ENCODE data around the gene RABAC1. TPM values are rescaled to one million over a fixed set of nuclear protein-coding genes. Genes with fewer than 3 reads are reported as not detected.

RABAC1 gene, protein sequence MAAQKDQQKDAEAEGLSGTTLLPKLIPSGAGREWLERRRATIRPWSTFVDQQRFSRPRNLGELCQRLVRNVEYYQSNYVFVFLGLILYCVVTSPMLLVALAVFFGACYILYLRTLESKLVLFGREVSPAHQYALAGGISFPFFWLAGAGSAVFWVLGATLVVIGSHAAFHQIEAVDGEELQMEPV
- 100 to 1,000 TPM; 125 to 152 (median 128) TPM for total RNA-seq

DNA sequence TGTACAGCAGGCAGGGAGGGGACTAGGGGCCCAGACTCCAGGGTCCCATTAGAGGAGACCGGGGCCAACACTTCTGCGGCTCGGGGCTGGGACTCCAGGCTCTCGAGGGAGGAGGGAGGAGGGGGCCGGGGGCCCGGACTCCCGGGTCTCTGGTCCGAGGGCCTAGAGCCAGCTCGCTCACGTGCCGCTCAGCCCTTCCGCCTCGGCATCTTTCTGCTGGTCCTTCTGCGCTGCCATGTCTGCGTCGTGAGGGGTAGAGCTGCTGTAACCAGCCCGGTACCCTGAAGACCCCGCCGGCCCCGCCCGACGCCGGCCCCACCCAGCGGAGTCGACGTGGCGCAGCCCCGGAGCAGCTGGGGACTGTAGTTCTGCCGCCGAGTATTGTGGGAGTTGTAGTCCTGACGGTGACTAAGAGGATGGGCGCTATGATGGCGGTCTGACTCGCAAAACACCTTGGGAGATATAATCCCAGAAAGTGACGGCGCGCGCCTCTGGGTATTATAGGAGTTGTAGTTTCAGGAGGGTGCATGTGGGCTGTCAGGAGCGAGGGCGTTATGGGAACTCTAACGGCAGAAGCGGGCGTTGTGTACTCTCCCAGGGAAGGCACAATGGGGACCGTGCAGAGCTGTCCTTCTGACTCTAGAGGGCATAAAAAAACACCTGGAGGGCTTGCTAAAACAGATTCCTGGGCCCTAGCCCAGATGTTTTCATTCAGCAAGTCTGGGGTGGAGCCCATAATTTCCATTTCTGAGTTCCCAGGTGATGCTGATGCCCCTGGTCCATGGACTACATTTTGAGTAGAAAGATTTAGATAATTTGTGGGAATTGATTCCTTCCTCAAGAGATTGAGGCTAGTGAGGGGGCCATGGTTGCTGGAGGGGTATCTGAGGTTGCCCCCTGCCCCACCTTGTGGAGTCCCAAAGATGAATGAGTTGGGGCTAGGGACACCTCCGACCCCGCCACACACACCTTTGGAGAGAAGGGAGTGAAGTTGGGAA, at the start of gene RABAC1:
Gene RABAC1 (minus strand): TSS at position 266 of the 998 bp plus-strand sequence. CDS start 29 bp downstream, at position 237.
- intact Hi-C loops (cut with DNase I; ENCODE audit: low total_unique reads): no loop called here
- peak; percentile 86 to 97 for DNase-seq (ENCODE audit: low spot score in 2 of 2)
- 10 to 12% methylated on average over 18 to 19 of the region's 46 CpGs for WGBS, 2 donors
- H3K4me3 ChIP-seq (ENCODE audit: low read depth, poor library complexity, severe bottlenecking): peak within 1 kb of the TSS; percentile 89
- TF ChIP-seq, protein P1, sequence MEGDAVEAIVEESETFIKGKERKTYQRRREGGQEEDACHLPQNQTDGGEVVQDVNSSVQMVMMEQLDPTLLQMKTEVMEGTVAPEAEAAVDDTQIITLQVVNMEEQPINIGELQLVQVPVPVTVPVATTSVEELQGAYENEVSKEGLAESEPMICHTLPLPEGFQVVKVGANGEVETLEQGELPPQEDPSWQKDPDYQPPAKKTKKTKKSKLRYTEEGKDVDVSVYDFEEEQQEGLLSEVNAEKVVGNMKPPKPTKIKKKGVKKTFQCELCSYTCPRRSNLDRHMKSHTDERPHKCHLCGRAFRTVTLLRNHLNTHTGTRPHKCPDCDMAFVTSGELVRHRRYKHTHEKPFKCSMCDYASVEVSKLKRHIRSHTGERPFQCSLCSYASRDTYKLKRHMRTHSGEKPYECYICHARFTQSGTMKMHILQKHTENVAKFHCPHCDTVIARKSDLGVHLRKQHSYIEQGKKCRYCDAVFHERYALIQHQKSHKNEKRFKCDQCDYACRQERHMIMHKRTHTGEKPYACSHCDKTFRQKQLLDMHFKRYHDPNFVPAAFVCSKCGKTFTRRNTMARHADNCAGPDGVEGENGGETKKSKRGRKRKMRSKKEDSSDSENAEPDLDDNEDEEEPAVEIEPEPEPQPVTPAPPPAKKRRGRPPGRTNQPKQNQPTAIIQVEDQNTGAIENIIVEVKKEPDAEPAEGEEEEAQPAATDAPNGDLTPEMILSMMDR (IDR thresholded peaks at IDR 0.05): no peak
- TF ChIP-seq POLR2A (IDR thresholded peaks at IDR 0.05): no peak

DNA sequence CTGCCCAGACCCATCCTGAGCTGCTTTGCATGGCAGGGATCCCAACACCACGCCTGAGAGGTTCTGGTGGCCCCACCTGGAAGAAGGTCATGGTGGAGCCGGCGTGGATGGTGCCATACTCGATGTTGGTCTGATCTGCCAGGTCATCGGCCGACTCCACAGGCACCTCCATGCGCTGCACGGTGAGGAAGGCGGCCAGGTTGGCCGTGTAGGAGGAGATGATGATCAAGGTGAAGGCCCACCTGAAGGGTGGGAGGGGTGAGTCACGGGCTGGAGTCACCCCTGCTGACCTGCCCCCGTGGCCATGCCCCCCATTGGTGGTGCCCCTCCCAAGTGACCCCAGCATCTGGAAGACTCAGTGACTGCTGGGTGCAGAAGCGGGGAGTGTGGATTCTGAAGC, 47.4 kb upstream of the RABAC1 start:
- DNase-seq (ENCODE audit: low spot score in 2 of 2): no peak
- 90 to 94% methylated on average over 12 to 13 of the region's 13 CpGs for WGBS, 2 donors
- TF ChIP-seq POLR2A (IDR thresholded peaks at IDR 0.05): no peak
- TF ChIP-seq, protein P1 (IDR thresholded peaks at IDR 0.05): no peak
- intact Hi-C loops (cut with DNase I; ENCODE audit: low total_unique reads): no loop called here
- no peak overlapping the region for H3K4me3 ChIP-seq (ENCODE audit: low read depth, poor library complexity, severe bottlenecking)

DNA sequence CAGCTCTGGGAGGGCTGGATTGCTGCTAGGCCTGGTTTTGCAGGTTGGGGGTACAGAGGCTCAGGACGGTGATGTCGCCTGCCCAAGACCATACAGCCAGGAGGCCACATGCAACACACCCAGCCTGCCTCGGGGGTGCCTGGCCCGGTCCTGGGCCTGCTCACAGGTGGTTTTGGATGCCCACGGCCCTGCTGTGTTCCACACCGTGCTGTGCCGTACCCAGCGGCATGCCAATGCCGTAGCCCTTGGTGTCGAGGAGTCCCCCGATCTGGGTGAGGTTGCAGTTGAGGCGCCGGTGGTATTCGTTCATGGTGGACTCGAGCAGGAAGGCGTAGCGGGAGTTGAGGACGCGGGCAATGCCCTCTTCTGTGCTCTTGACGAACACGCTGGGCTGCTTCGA, 46.4 kb upstream of the RABAC1 start:
- DNase-seq (ENCODE audit: low spot score in 2 of 2): no peak
- H3K4me3 ChIP-seq (ENCODE audit: low read depth, poor library complexity, severe bottlenecking): no peak overlapping the region
- WGBS, 2 donors: 94 to 96% methylated on average over 16 to 22 of the region's 22 CpGs
- intact Hi-C loops (cut with DNase I; ENCODE audit: low total_unique reads): no loop called here
- TF ChIP-seq POLR2A (IDR thresholded peaks at IDR 0.05): no peak
- TF ChIP-seq, protein P1 (IDR thresholded peaks at IDR 0.05): no peak

GRCh38 chr19:42003506-42004294, 44.6 kb upstream of the RABAC1 start:
- WGBS, 2 donors: 78 to 79% methylated on average over 21 of the region's 21 CpGs
- no peak overlapping the region for H3K4me3 ChIP-seq (ENCODE audit: low read depth, poor library complexity, severe bottlenecking)
- intact Hi-C loops (cut with DNase I; ENCODE audit: low total_unique reads): no loop called here
- DNase-seq (ENCODE audit: low spot score in 2 of 2): no peak
- TF ChIP-seq, protein P1 (IDR thresholded peaks at IDR 0.05): no peak
- no peak for TF ChIP-seq POLR2A (IDR thresholded peaks at IDR 0.05)

GRCh38 chr19:41999878-42000208, 40.7 kb upstream of the RABAC1 start:
- 76 to 77% methylated on average over 7 of the region's 7 CpGs for WGBS, 2 donors
- intact Hi-C loops (cut with DNase I; ENCODE audit: low total_unique reads): no loop called here
- no peak overlapping the region for H3K4me3 ChIP-seq (ENCODE audit: low read depth, poor library complexity, severe bottlenecking)
- DNase-seq (ENCODE audit: low spot score in 2 of 2): no peak
- TF ChIP-seq, protein P1 (IDR thresholded peaks at IDR 0.05): no peak
- TF ChIP-seq POLR2A (IDR thresholded peaks at IDR 0.05): no peak

Data from lower leg skin (tissue), 4 donors.